Ovary (tissue), 9 donors: ENCODE data around the gene CDC42BPA. TPM values are rescaled to one million over a fixed set of nuclear protein-coding genes. Genes with fewer than 3 reads are reported as not detected.

Experiments
- DNase-seq, 5 donors: peaks; one replicate each; pipeline ENCODE4 v3.0.0-alpha.2; 2019 to 2020
- H3K27ac ChIP-seq, 2 donors: fragments of 200-600 bp; one replicate each; pipeline versions ENCODE4 v1.5.1 to v1.8.0; 2019 to 2022
- H3K27me3 ChIP-seq: fragments of 200-600 bp; one replicate; pipeline ENCODE4 v1.8.0; 2022
- H3K36me3 ChIP-seq: fragments of 200-600 bp; sonication (generic); one replicate; pipeline ENCODE4 v1.5.1; 2019
- H3K4me1 ChIP-seq: one replicate; pipeline ENCODE4 v1.8.1; 2013; ENCODE audit warnings: mild to moderate bottlenecking, moderate library complexity; ENCODE audit not compliant: insufficient read depth
- H3K4me3 ChIP-seq: fragments of 200-600 bp; sonication (generic); one replicate; pipeline ENCODE4 v1.5.1; 2017
- H3K9me3 ChIP-seq, 2 donors: fragments of 200-600 bp in 1 of 2; sonication (generic) in 1 of 2; one replicate each; pipeline versions ENCODE4 v1.5.1 to v1.8.1; 2013 to 2019; ENCODE audit warnings: mild to moderate bottlenecking in 1 of 2, moderate library complexity in 1 of 2
- EP300 ChIP-seq: sonication (generic); formaldehyde crosslinking; IDR thresholded peaks from one replicate; pipeline ENCODE4 v1.6.1; 2017; ENCODE audit warnings: antibody characterized with exemption
- POLR2A ChIP-seq: fragments of 450-650 bp; IDR thresholded peaks from one replicate; pipeline ENCODE4 v1.6.1; 2017; ENCODE audit warnings: antibody characterized with exemption, mild to moderate bottlenecking, moderate library complexity
- WGBS, 3 donors: extraction: QIAGEN DNeasy Blood & Tissue Kit in 1 of 3; methylation state at CpG; one replicate each; pipeline versions ENCODE4 v1.1.5 to v1.1.7; 2013 to 2017; 5-methylcytosine and 5-hydroxymethylcytosine counted together
- intact Hi-C, 4 donors: fragments of 100-400 bp; cut with DNase I; formaldehyde crosslinking; loops; one replicate each; pipeline versions ENCODE4 v1.11.0 to v1.15.1; 2022 to 2023
- polyA plus RNA-seq, 2 donors: library from polyadenylated mRNA; stranded (reverse); fragments of 200-250 nt in 1 of 2; fragments of 350-450 nt in 1 of 2; fragmentation: Illumina TruSeq in 1 of 2; extraction: RNeasy Lipid Tissue Mini Kit (QIAGEN cat#74804) in 1 of 2; gene quantifications; one replicate each; pipeline ENCODE4 v1.2.3, GENCODE V29; 2013 to 2014
- total RNA-seq, 7 donors: library from RNA; depleted of rRNA in 2 of 7; stranded (reverse); fragments of >200 nt in 2 of 7; fragmentation: NEBNext Ultra II Directional in 3 of 7; extraction: Animal tissue kit (Norgen Biotek cat#: 25700) in 3 of 7; gene quantifications; one replicate each; pipeline versions ENCODE4 v1.1.0 to v1.2.4, GENCODE V29; 2016 to 2023
- TF ChIP-seq, protein P1 (sequence below), 3 donors: fragments of 450-650 bp in 2 of 3; fragments of 200-600 bp in 1 of 3; IDR thresholded peaks; one replicate each; pipeline versions ENCODE4 v1.5.1 to v1.8.0; 2016 to 2022; ENCODE audit warnings: antibody characterized with exemption in 3 of 3, mild to moderate bottlenecking in 1 of 3
- donor health status: DM: no; HTN: no; CAD: no; lungs with moderate emphysema.
- donor health status: DM: no; HTN: no; CAD: no.
- donor health status: Bipolar disorder and iron deficiency.
- donor health status: DM: yes; HTN: yes; CAD: no.
- donor health status: DM: no; HTN: no; CAD: no.
- donor health status: DM: yes; HTN: yes; CAD: no.

Gene CDC42BPA
- total and polyA plus RNA-seq, 9 donors = 11.1 to 56.2 (median 40.2) TPM

- Histone ChIP-seq H3K4me1 (no peaks in the 10 kb centered on the region), H3K4me3 (no peak overlapping the region), H3K9me3 (no peaks in the 10 kb centered on the region), H3K36me3 (no peaks in the 10 kb centered on the region), H3K27me3 (no peaks in the 10 kb centered on the region), H3K27ac (no peak overlapping the region)
- intact Hi-C loops = no loop called here
- no peak for DNase-seq
- TF ChIP-seq POLR2A (no peak), EP300 (no peak)
- TF ChIP-seq, protein P1, sequence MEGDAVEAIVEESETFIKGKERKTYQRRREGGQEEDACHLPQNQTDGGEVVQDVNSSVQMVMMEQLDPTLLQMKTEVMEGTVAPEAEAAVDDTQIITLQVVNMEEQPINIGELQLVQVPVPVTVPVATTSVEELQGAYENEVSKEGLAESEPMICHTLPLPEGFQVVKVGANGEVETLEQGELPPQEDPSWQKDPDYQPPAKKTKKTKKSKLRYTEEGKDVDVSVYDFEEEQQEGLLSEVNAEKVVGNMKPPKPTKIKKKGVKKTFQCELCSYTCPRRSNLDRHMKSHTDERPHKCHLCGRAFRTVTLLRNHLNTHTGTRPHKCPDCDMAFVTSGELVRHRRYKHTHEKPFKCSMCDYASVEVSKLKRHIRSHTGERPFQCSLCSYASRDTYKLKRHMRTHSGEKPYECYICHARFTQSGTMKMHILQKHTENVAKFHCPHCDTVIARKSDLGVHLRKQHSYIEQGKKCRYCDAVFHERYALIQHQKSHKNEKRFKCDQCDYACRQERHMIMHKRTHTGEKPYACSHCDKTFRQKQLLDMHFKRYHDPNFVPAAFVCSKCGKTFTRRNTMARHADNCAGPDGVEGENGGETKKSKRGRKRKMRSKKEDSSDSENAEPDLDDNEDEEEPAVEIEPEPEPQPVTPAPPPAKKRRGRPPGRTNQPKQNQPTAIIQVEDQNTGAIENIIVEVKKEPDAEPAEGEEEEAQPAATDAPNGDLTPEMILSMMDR (IDR thresholded peaks at IDR 0.05) = no peak
Measured at GRCh38 chr1:227304665-227305064, 13.6 kb downstream of the CDC42BPA start.

DNA sequence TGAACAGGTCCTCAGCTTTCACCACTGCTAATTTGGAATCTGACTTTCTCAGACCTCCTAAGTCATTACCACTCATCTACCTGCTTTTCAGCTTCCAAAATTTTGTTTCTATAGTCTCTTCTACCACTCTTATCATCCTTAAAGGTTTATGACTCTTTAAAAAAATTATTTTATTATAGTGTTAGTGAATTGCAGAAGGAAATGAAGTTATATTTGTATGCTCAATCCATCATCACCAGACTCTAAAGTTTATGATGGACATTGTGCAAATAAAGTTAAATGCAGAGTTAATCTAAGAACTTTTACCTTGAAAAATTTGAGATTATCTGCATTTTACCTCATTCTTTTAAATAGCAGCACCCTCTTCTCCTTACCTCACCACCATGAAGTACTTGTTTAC, 14.6 kb downstream of the CDC42BPA start:
- no peak for DNase-seq
- Histone ChIP-seq H3K9me3 (no peaks in the 10 kb centered on the region), H3K27ac (no peak overlapping the region), H3K4me3 (no peak overlapping the region), H3K4me1 (no peaks in the 10 kb centered on the region), H3K36me3 (no peaks in the 10 kb centered on the region), H3K27me3 (no peaks in the 10 kb centered on the region)
- TF ChIP-seq EP300 (no peak), POLR2A (no peak)
- TF ChIP-seq, protein P1 (IDR thresholded peaks at IDR 0.05) = no peak
- intact Hi-C loops = no loop called here

DNA sequence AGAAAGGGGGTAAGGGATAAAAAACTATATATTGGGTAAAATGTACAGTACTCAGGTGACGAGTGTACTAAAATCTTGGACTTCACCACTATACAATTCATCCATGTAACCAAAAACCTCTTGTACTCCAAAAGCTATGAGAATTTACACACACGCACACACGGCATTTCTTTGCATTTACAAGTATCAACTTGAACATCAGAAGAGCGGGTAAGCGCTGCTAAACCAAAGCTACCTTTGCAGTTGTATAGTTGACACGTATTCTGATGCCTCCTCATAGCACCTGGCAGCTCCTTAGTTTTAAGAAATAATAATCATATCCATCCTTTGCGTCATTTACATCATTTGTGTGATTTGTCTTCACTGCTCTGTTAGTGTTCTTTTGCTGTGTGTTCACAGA, 17.6 kb downstream of the CDC42BPA start:
- WGBS, 3 donors = 97 to 98% (median 97%) methylated on average over 7 of the region's 7 CpGs
- DNase-seq = no peak
- Histone ChIP-seq H3K36me3 (no peaks in the 10 kb centered on the region), H3K9me3 (no peaks in the 10 kb centered on the region), H3K4me1 (no peaks in the 10 kb centered on the region), H3K27ac (no peak overlapping the region), H3K27me3 (no peaks in the 10 kb centered on the region), H3K4me3 (no peak overlapping the region)
- intact Hi-C loops = no loop called here
- TF ChIP-seq EP300 = no peak
- TF ChIP-seq, protein P1 (IDR thresholded peaks at IDR 0.05) = no peak
- no peak for TF ChIP-seq POLR2A

- no peaks in the 10 kb centered on the region for H3K9me3 ChIP-seq
- H3K27me3 ChIP-seq = no peaks in the 10 kb centered on the region
- H3K4me1 ChIP-seq = no peaks in the 10 kb centered on the region
- H3K27ac ChIP-seq = no peak overlapping the region
- H3K36me3 ChIP-seq = no peaks in the 10 kb centered on the region
- DNase-seq = no peak
- TF ChIP-seq, protein P1 (IDR thresholded peaks at IDR 0.05) = no peak
- no peak for TF ChIP-seq POLR2A
- TF ChIP-seq EP300 = no peak
- intact Hi-C loops = no loop called here
- no peak overlapping the region for H3K4me3 ChIP-seq
- 34 to 48% (median 39%) methylated on average over 4 of the region's 4 CpGs for WGBS, 3 donors
Measured at GRCh38 chr1:227299688-227300087, 18.6 kb downstream of the CDC42BPA start.

- no peaks in the 10 kb centered on the region for H3K36me3 ChIP-seq
- intact Hi-C loops = no loop called here
- H3K9me3 ChIP-seq = no peaks in the 10 kb centered on the region
- H3K27me3 ChIP-seq = no peaks in the 10 kb centered on the region
- H3K4me3 ChIP-seq = no peak overlapping the region
- no peak for TF ChIP-seq EP300
- TF ChIP-seq, protein P1 (IDR thresholded peaks at IDR 0.05) = no peak
- TF ChIP-seq POLR2A = no peak
- DNase-seq = no peak
- H3K4me1 ChIP-seq = no peaks in the 10 kb centered on the region
- no peak overlapping the region for H3K27ac ChIP-seq
Measured at GRCh38 chr1:227299241-227299627, 19.1 kb downstream of the CDC42BPA start.
